Ishikawa (cell line): Measurements from ENCODE around the gene GNAI1.

ENCODE experiments used
- CEBPB ChIP-seq: IDR thresholded peaks from 2 replicates; pipeline ENCODE4 v1.6.1; 2012
- CREB1 ChIP-seq: IDR thresholded peaks from 2 replicates; pipeline ENCODE4 v1.6.1; 2012; ENCODE audit warnings: low read depth
- EP300 ChIP-seq: IDR thresholded peaks from 2 replicates; pipeline ENCODE4 v1.6.1; 2012; ENCODE audit warnings: borderline replicate concordance
- FOXM1 ChIP-seq: IDR thresholded peaks from 2 replicates; pipeline ENCODE4 v1.6.1; 2012; ENCODE audit warnings: low read depth, borderline replicate concordance
- NFIC ChIP-seq: IDR thresholded peaks from 2 replicates; pipeline ENCODE4 v1.6.1; 2012
- RAD21 ChIP-seq: IDR thresholded peaks from 2 replicates; pipeline ENCODE4 v1.6.1; 2012; ENCODE audit warnings: low read depth
- TCF12 ChIP-seq: IDR thresholded peaks from 2 replicates; pipeline ENCODE4 v1.6.1; 2012; ENCODE audit warnings: low read depth
- TEAD4 ChIP-seq: IDR thresholded peaks from 2 replicates; pipeline ENCODE4 v1.6.1; 2012
- YY1 ChIP-seq: IDR thresholded peaks from 2 replicates; pipeline ENCODE4 v1.6.1; 2012; ENCODE audit warnings: low read depth
- ZBTB7A ChIP-seq: IDR thresholded peaks from 2 replicates; pipeline ENCODE4 v1.6.1; 2012; ENCODE audit warnings: low read depth
- TF ChIP-seq, protein P1 (sequence below): IDR thresholded peaks from 2 replicates; pipeline ENCODE4 v1.6.1; 2012; ENCODE audit warnings: low read depth, mild to moderate bottlenecking
- TF ChIP-seq, protein P2 (sequence below): IDR thresholded peaks from 2 replicates; pipeline ENCODE4 v1.6.1; 2012
- TF ChIP-seq, protein P3 (sequence below): IDR thresholded peaks from 2 replicates; pipeline ENCODE4 v1.6.1; 2012

- no peak for TF ChIP-seq NFIC
- no peak for TF ChIP-seq CREB1
- no peak for TF ChIP-seq YY1
- TF ChIP-seq TEAD4 = no peak
- TF ChIP-seq ZBTB7A = no peak
- TF ChIP-seq RAD21 = no peak
- no peak for TF ChIP-seq EP300
- no peak for TF ChIP-seq CEBPB
- TF ChIP-seq, protein P1, sequence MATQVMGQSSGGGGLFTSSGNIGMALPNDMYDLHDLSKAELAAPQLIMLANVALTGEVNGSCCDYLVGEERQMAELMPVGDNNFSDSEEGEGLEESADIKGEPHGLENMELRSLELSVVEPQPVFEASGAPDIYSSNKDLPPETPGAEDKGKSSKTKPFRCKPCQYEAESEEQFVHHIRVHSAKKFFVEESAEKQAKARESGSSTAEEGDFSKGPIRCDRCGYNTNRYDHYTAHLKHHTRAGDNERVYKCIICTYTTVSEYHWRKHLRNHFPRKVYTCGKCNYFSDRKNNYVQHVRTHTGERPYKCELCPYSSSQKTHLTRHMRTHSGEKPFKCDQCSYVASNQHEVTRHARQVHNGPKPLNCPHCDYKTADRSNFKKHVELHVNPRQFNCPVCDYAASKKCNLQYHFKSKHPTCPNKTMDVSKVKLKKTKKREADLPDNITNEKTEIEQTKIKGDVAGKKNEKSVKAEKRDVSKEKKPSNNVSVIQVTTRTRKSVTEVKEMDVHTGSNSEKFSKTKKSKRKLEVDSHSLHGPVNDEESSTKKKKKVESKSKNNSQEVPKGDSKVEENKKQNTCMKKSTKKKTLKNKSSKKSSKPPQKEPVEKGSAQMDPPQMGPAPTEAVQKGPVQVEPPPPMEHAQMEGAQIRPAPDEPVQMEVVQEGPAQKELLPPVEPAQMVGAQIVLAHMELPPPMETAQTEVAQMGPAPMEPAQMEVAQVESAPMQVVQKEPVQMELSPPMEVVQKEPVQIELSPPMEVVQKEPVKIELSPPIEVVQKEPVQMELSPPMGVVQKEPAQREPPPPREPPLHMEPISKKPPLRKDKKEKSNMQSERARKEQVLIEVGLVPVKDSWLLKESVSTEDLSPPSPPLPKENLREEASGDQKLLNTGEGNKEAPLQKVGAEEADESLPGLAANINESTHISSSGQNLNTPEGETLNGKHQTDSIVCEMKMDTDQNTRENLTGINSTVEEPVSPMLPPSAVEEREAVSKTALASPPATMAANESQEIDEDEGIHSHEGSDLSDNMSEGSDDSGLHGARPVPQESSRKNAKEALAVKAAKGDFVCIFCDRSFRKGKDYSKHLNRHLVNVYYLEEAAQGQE = no peak
- TF ChIP-seq, protein P2, sequence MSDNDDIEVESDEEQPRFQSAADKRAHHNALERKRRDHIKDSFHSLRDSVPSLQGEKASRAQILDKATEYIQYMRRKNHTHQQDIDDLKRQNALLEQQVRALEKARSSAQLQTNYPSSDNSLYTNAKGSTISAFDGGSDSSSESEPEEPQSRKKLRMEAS = no peak
- no peak for TF ChIP-seq FOXM1
- TF ChIP-seq, protein P3, sequence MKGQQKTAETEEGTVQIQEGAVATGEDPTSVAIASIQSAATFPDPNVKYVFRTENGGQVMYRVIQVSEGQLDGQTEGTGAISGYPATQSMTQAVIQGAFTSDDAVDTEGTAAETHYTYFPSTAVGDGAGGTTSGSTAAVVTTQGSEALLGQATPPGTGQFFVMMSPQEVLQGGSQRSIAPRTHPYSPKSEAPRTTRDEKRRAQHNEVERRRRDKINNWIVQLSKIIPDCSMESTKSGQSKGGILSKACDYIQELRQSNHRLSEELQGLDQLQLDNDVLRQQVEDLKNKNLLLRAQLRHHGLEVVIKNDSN = no peak
- TF ChIP-seq TCF12 = no peak
Observed at GRCh38 chr7:80110376-80110775, 24.3 kb upstream of the GNAI1 start.
